Activated T-helper 2 cell treated with anti-CD3 and anti-CD28 coated beads, Interferon-gamma antibody, Interleukin-2, Interleukin-4, amounts not matched to agents 10 μg/mL and 5 μg/mL and 100 μg/mL, durations not matched to agents 14 hours and 24 hours and 36 hours (primary cell): Measurements from ENCODE around the gene LRP1. TPM values are rescaled to one million over a fixed set of nuclear protein-coding genes. Genes with fewer than 3 reads are reported as not detected.
A peak's percentile ranks its signal among the peaks of the same experiment; 100 is the strongest.

ENCODE experiments used
- DNase-seq: peaks from one replicate; pipeline ENCODE4 v3.0.0; 2021; ENCODE audit warnings: low spot score
- H3K27ac Mint-ChIP-seq: one replicate; pipeline ENCODE4 v1.8.0; 2021; ENCODE audit warnings: mixed read lengths
- H3K27me3 Mint-ChIP-seq: one replicate; pipeline ENCODE4 v1.8.0; 2021; ENCODE audit warnings: low read depth, mixed read lengths
- H3K36me3 Mint-ChIP-seq: one replicate; pipeline ENCODE4 v1.8.0; 2021; ENCODE audit warnings: low read depth, mixed read lengths
- H3K4me1 Mint-ChIP-seq: one replicate; pipeline ENCODE4 v1.8.0; 2021; ENCODE audit warnings: low read depth, mixed read lengths
- H3K4me3 Mint-ChIP-seq: one replicate; pipeline ENCODE4 v1.8.0; 2021; ENCODE audit warnings: low read depth, mild to moderate bottlenecking, moderate library complexity, mixed read lengths
- H3K9me3 Mint-ChIP-seq: one replicate; pipeline ENCODE4 v1.8.0; 2021; ENCODE audit warnings: mixed read lengths
- intact Hi-C: fragments of 100-400 bp; cut with micrococcal nuclease; formaldehyde crosslinking; loops from one replicate; pipeline ENCODE4 v1.15.1; 2023
- total RNA-seq: library from RNA; stranded (reverse); gene quantifications from 2 replicates; pipeline ENCODE4 v1.2.3, GENCODE V29; 2022

Gene LRP1
- total RNA-seq, 1 donor from 2014 or later = 2.1 TPM

GRCh38 chr12:57231276-57232021, 103.2 kb downstream of the LRP1 start:
- peaks cover 5% of the 10 kb centered on the region for H3K27me3 Mint-ChIP-seq
- no peaks in the 10 kb centered on the region for H3K9me3 Mint-ChIP-seq
- peaks cover 33% of the 10 kb centered on the region for H3K4me1 Mint-ChIP-seq
- intact Hi-C loops = no loop called here
- no peak for DNase-seq
- peaks cover 64% of the 10 kb centered on the region for H3K36me3 Mint-ChIP-seq
- no peak overlapping the region for H3K27ac Mint-ChIP-seq
- H3K4me3 Mint-ChIP-seq = peak overlapping the region; percentile 97

GRCh38 chr12:57232156-57232756, 104.0 kb downstream of the LRP1 start:
- intact Hi-C loops = no loop called here
- peaks cover 10% of the 10 kb centered on the region for H3K27me3 Mint-ChIP-seq
- no peaks in the 10 kb centered on the region for H3K9me3 Mint-ChIP-seq
- no peak for DNase-seq
- H3K36me3 Mint-ChIP-seq = peaks cover 69% of the 10 kb centered on the region
- H3K27ac Mint-ChIP-seq = no peak overlapping the region
- H3K4me1 Mint-ChIP-seq = peaks cover 32% of the 10 kb centered on the region
- H3K4me3 Mint-ChIP-seq = peak overlapping the region; percentile 15

GRCh38 chr12:57233357-57234232, 105.3 kb downstream of the LRP1 start:
- no peak overlapping the region for H3K4me3 Mint-ChIP-seq
- no peak for DNase-seq
- no peaks in the 10 kb centered on the region for H3K9me3 Mint-ChIP-seq
- H3K27ac Mint-ChIP-seq = no peak overlapping the region
- peaks cover 69% of the 10 kb centered on the region for H3K36me3 Mint-ChIP-seq
- H3K4me1 Mint-ChIP-seq = peaks cover 29% of the 10 kb centered on the region
- peaks cover 14% of the 10 kb centered on the region for H3K27me3 Mint-ChIP-seq
- intact Hi-C loops = no loop called here

GRCh38 chr12:57234233-57234570, 105.9 kb downstream of the LRP1 start:
- DNase-seq = no peak
- H3K4me3 Mint-ChIP-seq = no peak overlapping the region
- intact Hi-C loops = no loop called here
- no peak overlapping the region for H3K27ac Mint-ChIP-seq
- peaks cover 17% of the 10 kb centered on the region for H3K27me3 Mint-ChIP-seq
- peaks cover 27% of the 10 kb centered on the region for H3K4me1 Mint-ChIP-seq
- peaks cover 69% of the 10 kb centered on the region for H3K36me3 Mint-ChIP-seq
- no peaks in the 10 kb centered on the region for H3K9me3 Mint-ChIP-seq

GRCh38 chr12:57234571-57235016, 106.3 kb downstream of the LRP1 start:
- no peaks in the 10 kb centered on the region for H3K9me3 Mint-ChIP-seq
- intact Hi-C loops = no loop called here
- no peak for DNase-seq

GRCh38 chr12:57235017-57235727, 106.9 kb downstream of the LRP1 start:
- H3K9me3 Mint-ChIP-seq = no peaks in the 10 kb centered on the region
- peaks cover 18% of the 10 kb centered on the region for H3K27me3 Mint-ChIP-seq
- intact Hi-C loops = no loop called here
- peaks cover 63% of the 10 kb centered on the region for H3K36me3 Mint-ChIP-seq
- H3K4me3 Mint-ChIP-seq = no peak overlapping the region
- DNase-seq = no peak
- peaks cover 29% of the 10 kb centered on the region for H3K4me1 Mint-ChIP-seq
- H3K27ac Mint-ChIP-seq = no peak overlapping the region

More at GRCh38 chr12:57234571-57235016, 106.3 kb downstream of the LRP1 start:
- no peak overlapping the region for H3K27ac Mint-ChIP-seq
- H3K4me1 Mint-ChIP-seq = peaks cover 28% of the 10 kb centered on the region
- peaks cover 17% of the 10 kb centered on the region for H3K27me3 Mint-ChIP-seq
- H3K4me3 Mint-ChIP-seq = no peak overlapping the region
- H3K36me3 Mint-ChIP-seq = peaks cover 69% of the 10 kb centered on the region

GRCh38 chr12:57235728-57236131, 107.4 kb downstream of the LRP1 start:
- intact Hi-C loops = no loop called here
- Mint-ChIP-seq H3K27ac (no peak overlapping the region), H3K9me3 (no peaks in the 10 kb centered on the region), H3K4me3 (no peak overlapping the region), H3K36me3 (peaks cover 57% of the 10 kb centered on the region), H3K27me3 (peaks cover 23% of the 10 kb centered on the region), H3K4me1 (peaks cover 29% of the 10 kb centered on the region)
- no peak for DNase-seq

- H3K27ac Mint-ChIP-seq = no peak overlapping the region
- H3K4me3 Mint-ChIP-seq = no peak overlapping the region
- H3K4me1 Mint-ChIP-seq = peaks cover 31% of the 10 kb centered on the region
- peaks cover 27% of the 10 kb centered on the region for H3K27me3 Mint-ChIP-seq
- H3K9me3 Mint-ChIP-seq = no peaks in the 10 kb centered on the region
- no peak for DNase-seq
- H3K36me3 Mint-ChIP-seq = peaks cover 51% of the 10 kb centered on the region
- intact Hi-C loops = no loop called here
Measured at GRCh38 chr12:57236201-57236924, 108.1 kb downstream of the LRP1 start.

- no peak for DNase-seq
- H3K27me3 Mint-ChIP-seq = peaks cover 34% of the 10 kb centered on the region
- no peaks in the 10 kb centered on the region for H3K9me3 Mint-ChIP-seq
- intact Hi-C loops = loop anchor here (1.0 kb wide), 1 partner anchor 8 kb away; the partner anchor contains the start of gene SHMT2
- H3K36me3 Mint-ChIP-seq = peaks cover 44% of the 10 kb centered on the region
- no peak overlapping the region for H3K27ac Mint-ChIP-seq
- H3K4me1 Mint-ChIP-seq = peaks cover 32% of the 10 kb centered on the region
- H3K4me3 Mint-ChIP-seq = peak overlapping the region; percentile 78
Measured at GRCh38 chr12:57236925-57237595, 108.8 kb downstream of the LRP1 start.

- intact Hi-C loops = loop anchor here (1.0 kb wide), 1 partner anchor 8 kb away; the partner anchor contains the start of gene SHMT2
- DNase-seq = no peak
- Mint-ChIP-seq H3K9me3 (no peaks in the 10 kb centered on the region), H3K4me3 (peak overlapping the region; percentile 78), H3K27me3 (peaks cover 37% of the 10 kb centered on the region), H3K36me3 (peaks cover 39% of the 10 kb centered on the region), H3K4me1 (peaks cover 33% of the 10 kb centered on the region), H3K27ac (no peak overlapping the region)
Measured at GRCh38 chr12:57237596-57237931, 109.3 kb downstream of the LRP1 start.

- DNase-seq = no peak
Measured at GRCh38 chr12:57237932-57238853, 109.9 kb downstream of the LRP1 start.

More at GRCh38 chr12:57237932-57238853, 109.9 kb downstream of the LRP1 start:
- Mint-ChIP-seq H3K27me3 (peaks cover 39% of the 10 kb centered on the region), H3K27ac (no peak overlapping the region), H3K9me3 (no peaks in the 10 kb centered on the region), H3K4me1 (peaks cover 37% of the 10 kb centered on the region), H3K4me3 (peak overlapping the region; percentile 91), H3K36me3 (peaks cover 33% of the 10 kb centered on the region)
- intact Hi-C loops = loop anchor here (1.0 to 2.0 kb wide), 2 partner anchors 9 to 13 kb away; partner anchors contain the start of gene SHMT2
